Smooth muscle cell (in vitro differentiated cells): ENCODE results near the gene WNK2. TPM values are rescaled to one million over a fixed set of nuclear protein-coding genes. Genes with fewer than 3 reads are reported as not detected.

Experiments used
- DNase-seq: peaks from one replicate; lab custom pipeline; 2025; ENCODE audit not compliant: unreplicated experiment; lab: John Stamatoyannopoulos, UW
- H2AFZ ChIP-seq: fragments of 200-600 bp; sonication (generic); 2 replicates; pipeline ENCODE4 v1.6.0; 2016; ENCODE audit warnings: antibody characterized with exemption, low read depth, mild to moderate bottlenecking
- H3F3A ChIP-seq: fragments of 200-600 bp; sonication (generic); 2 replicates; pipeline ENCODE4 v1.6.0; 2017; ENCODE audit warnings: antibody characterized with exemption, low read depth
- H3K27ac ChIP-seq: fragments of 200-600 bp; sonication (generic); 2 replicates; pipeline ENCODE4 v1.5.1; 2016; ENCODE audit warnings: low read depth, mild to moderate bottlenecking
- H3K27me3 ChIP-seq: fragments of 200-600 bp; sonication (generic); 2 replicates; pipeline ENCODE4 v1.6.1; 2016; ENCODE audit warnings: low read depth, mild to moderate bottlenecking
- H3K36me3 ChIP-seq: fragments of 200-600 bp; sonication (generic); 2 replicates; pipeline ENCODE4 v1.5.1; 2016; ENCODE audit warnings: low read depth
- H3K4me1 ChIP-seq: fragments of 200-600 bp; sonication (generic); 2 replicates; pipeline ENCODE4 v1.5.1; 2016; ENCODE audit warnings: low read depth
- H3K4me2 ChIP-seq: fragments of 200-600 bp; sonication (generic); 2 replicates; pipeline ENCODE4 v1.6.0; 2016; ENCODE audit warnings: mild to moderate bottlenecking
- H3K4me3 ChIP-seq: fragments of 200-600 bp; sonication (generic); 2 replicates; pipeline ENCODE4 v1.5.1; 2016; ENCODE audit warnings: mild to moderate bottlenecking
- H3K79me2 ChIP-seq: fragments of 200-600 bp; sonication (generic); 2 replicates; pipeline ENCODE4 v1.6.0; 2016; ENCODE audit warnings: low read depth, mild to moderate bottlenecking
- H3K9ac ChIP-seq: fragments of 200-600 bp; sonication (generic); 2 replicates; pipeline ENCODE4 v1.6.0; 2016; ENCODE audit warnings: low read depth
- H3K9me3 ChIP-seq: fragments of 200-600 bp; sonication (generic); replicated peaks from 2 replicates; pipeline ENCODE4 v1.5.1; 2016; ENCODE audit warnings: low read depth
- H4K20me1 ChIP-seq: fragments of 200-600 bp; sonication (generic); 2 replicates; pipeline ENCODE4 v1.6.0; 2016; ENCODE audit warnings: low read depth
- CTCF ChIP-seq: fragments of 200-600 bp; sonication (generic); IDR thresholded peaks from 2 replicates; pipeline ENCODE4 v1.5.1; 2017; ENCODE audit warnings: borderline replicate concordance, mild to moderate bottlenecking, antibody characterized with exemption; ENCODE audit not compliant: insufficient read depth, poor library complexity, severe bottlenecking
- WGBS: methylation state at CpG from one replicate; pipeline ENCODE4 v1.1.7; 2016; ENCODE audit warnings: low lambda C conversion rate; 5-methylcytosine and 5-hydroxymethylcytosine counted together
- polyA plus RNA-seq: library from polyadenylated mRNA; unstranded; fragments of >200 nt; fragmentation: Nextera tagmentation; extraction: Ambion mirVana; gene quantifications from 2 replicates; pipeline ENCODE4 v1.2.1, GENCODE V29; 2016
- total RNA-seq: library from RNA; depleted of rRNA; stranded (reverse); fragments of >200 nt; gene quantifications from 2 replicates; pipeline ENCODE4 v1.2.3, GENCODE V29; 2014

WNK2 gene
- total and polyA plus RNA-seq, 2 experiments from 2014 or later = 0.27 to 0.31 TPM

GRCh38 chr9:93155716-93156474, 28.0 kb upstream of the WNK2 start:
- Histone ChIP-seq H3K79me2 (no peaks in the 10 kb centered on the region), H3F3A (no peaks in the 10 kb centered on the region), H3K9me3 (no peaks in the 10 kb centered on the region), H3K9ac (no peak overlapping the region), H3K27me3 (no peaks in the 10 kb centered on the region), H3K4me3 (no peak overlapping the region), H4K20me1 (no peaks in the 10 kb centered on the region), H3K4me2 (no peak overlapping the region), H2AFZ (no peak overlapping the region), H3K36me3 (no peaks in the 10 kb centered on the region), H3K4me1 (no peaks in the 10 kb centered on the region), H3K27ac (no peak overlapping the region)
- WGBS = 93% methylated on average over 16 of the region's 16 CpGs
- DNase-seq = no peak
- TF ChIP-seq CTCF = no peak

- Histone ChIP-seq H3K4me2 (no peak overlapping the region), H3K4me1 (no peaks in the 10 kb centered on the region), H3K9ac (no peak overlapping the region), H3F3A (no peaks in the 10 kb centered on the region), H3K27me3 (no peaks in the 10 kb centered on the region), H4K20me1 (no peaks in the 10 kb centered on the region), H3K9me3 (no peaks in the 10 kb centered on the region), H3K79me2 (no peaks in the 10 kb centered on the region), H3K36me3 (no peaks in the 10 kb centered on the region), H3K4me3 (no peak overlapping the region), H3K27ac (no peak overlapping the region), H2AFZ (no peak overlapping the region)
- DNase-seq = no peak
- WGBS = 93% methylated on average over 11 of the region's 11 CpGs
- no peak for TF ChIP-seq CTCF
Measured at GRCh38 chr9:93156475-93157008, 27.4 kb upstream of the WNK2 start.

- no peaks in the 10 kb centered on the region for H3K9me3 ChIP-seq
- H2AFZ ChIP-seq = no peak overlapping the region
- 20% methylated on average over 19 of the region's 19 CpGs for WGBS
- no peaks in the 10 kb centered on the region for H3K36me3 ChIP-seq
- peak overlapping the region; percentile 53 for H3K4me2 ChIP-seq
- no peak overlapping the region for H3K9ac ChIP-seq
- H3K27ac ChIP-seq = no peak overlapping the region
- no peaks in the 10 kb centered on the region for H3K79me2 ChIP-seq
- peak; percentile 98 for TF ChIP-seq CTCF
- no peaks in the 10 kb centered on the region for H3F3A ChIP-seq
- no peaks in the 10 kb centered on the region for H3K4me1 ChIP-seq
- no peaks in the 10 kb centered on the region for H4K20me1 ChIP-seq
- H3K4me3 ChIP-seq = no peak overlapping the region
- DNase-seq = peak; percentile 65
- H3K27me3 ChIP-seq = no peaks in the 10 kb centered on the region
Measured at GRCh38 chr9:93159601-93160471, 24.1 kb upstream of the WNK2 start.
